GM12878 (cell line): ENCODE data around the gene NGRN. TPM values are rescaled to one million over a fixed set of nuclear protein-coding genes. Genes with fewer than 3 reads are reported as not detected.

Experiments used
- CREB1 ChIP-seq: IDR thresholded peaks from 2 replicates; pipeline ENCODE4 v1.6.1; 2012; ENCODE audit warnings: low read depth, mild to moderate bottlenecking, inconsistent platforms
- ETV6 ChIP-seq, 2 experiments: fragments of 450-650 bp in 1 of 2; IDR thresholded peaks in 1 of 2; conservative IDR thresholded peaks in 1 of 2; 2 replicates each; pipeline ENCODE4 v1.6.1; 2014; ENCODE audit warnings: antibody characterized with exemption in 1 of 2, borderline replicate concordance in 1 of 2, low read depth in 1 of 2, mild to moderate bottlenecking in 1 of 2, moderate library complexity in 1 of 2
- EZH2 ChIP-seq: IDR thresholded peaks from 2 replicates; pipeline ENCODE4 v1.6.1; 2012; ENCODE audit warnings: low read depth, mild to moderate bottlenecking, control low read depth, inconsistent platforms, low read length, borderline replicate concordance; ENCODE audit not compliant: control insufficient read depth
- HCFC1 ChIP-seq: fragments of 150-350 bp; IDR thresholded peaks from 2 replicates; pipeline ENCODE4 v1.6.1; 2014; ENCODE audit warnings: low read length
- JUNB ChIP-seq: IDR thresholded peaks from 2 replicates; pipeline ENCODE4 v1.6.1; 2016; ENCODE audit warnings: antibody characterized with exemption, mild to moderate bottlenecking
- KLF5 ChIP-seq: fragments of 450-650 bp; IDR thresholded peaks from 2 replicates; pipeline ENCODE4 v1.6.1; 2014; ENCODE audit warnings: mild to moderate bottlenecking; ENCODE audit not compliant: partially characterized antibody
- NBN ChIP-seq: fragments of 450-650 bp; IDR thresholded peaks from 2 replicates; pipeline ENCODE4 v1.6.1; 2016
- NFXL1 ChIP-seq: fragments of 450-650 bp; IDR thresholded peaks from 2 replicates; pipeline ENCODE4 v1.6.1; 2017; ENCODE audit warnings: antibody characterized with exemption, mild to moderate bottlenecking, borderline replicate concordance
- NR2F1 ChIP-seq: fragments of 450-650 bp; conservative IDR thresholded peaks from 2 replicates; pipeline ENCODE4 v1.6.1; 2017; ENCODE audit warnings: mild to moderate bottlenecking
- PML ChIP-seq: IDR thresholded peaks from 2 replicates; pipeline ENCODE4 v1.6.1; 2012; ENCODE audit warnings: low read length, inconsistent platforms
- RFX5 ChIP-seq: IDR thresholded peaks from 2 replicates; pipeline ENCODE4 v1.6.1; 2011; ENCODE audit warnings: low read depth, low read length, improper control_type of control experiment
- SMC3 ChIP-seq: IDR thresholded peaks from 2 replicates; pipeline ENCODE4 v1.6.1; 2011; ENCODE audit warnings: low read length, improper control_type of control experiment, borderline replicate concordance
- SP1 ChIP-seq: IDR thresholded peaks from one replicate; pipeline ENCODE4 v1.6.1; 2011; ENCODE audit warnings: low read depth, low read length
- SREBF2 ChIP-seq: IDR thresholded peaks from 2 replicates; pipeline ENCODE4 v1.6.1; 2012; ENCODE audit warnings: mild to moderate bottlenecking, low read length
- polyA plus RNA-seq, 11 experiments: library from polyadenylated mRNA; depleted of rRNA in 4 of 11; unstranded in 6 of 11; stranded (reverse) in 5 of 11; fragments of >200 nt; fragmentation: Nextera tagmentation in 4 of 11; fragmentation: Illumina TruSeq in 1 of 11; extraction: Ambion mirVana in 4 of 11; extraction: Trizol in 1 of 11; gene quantifications; 1 replicate in 1 of 11; 2 replicates in 10 of 11; pipeline versions ENCODE4 v1.2.1 to v1.2.3, GENCODE V29; 2011 to 2016; ENCODE audit warnings: inconsistent platforms in 2 of 11, missing spikeins in 2 of 11, low read depth in 1 of 11
- total RNA-seq, 4 experiments: library from RNA; depleted of rRNA in 3 of 4; stranded (reverse); fragments of >200 nt in 3 of 4; fragmentation: Illumina TruSeq in 1 of 4; extraction: Trizol in 1 of 4; gene quantifications; 2 replicates each; pipeline versions ENCODE4 v1.2.1 to v1.2.3, GENCODE V29; 2013 to 2021
- TF ChIP-seq, protein P1 (sequence below): fragments of 450-650 bp; IDR thresholded peaks from 2 replicates; pipeline ENCODE4 v1.6.1; 2017; ENCODE audit warnings: mild to moderate bottlenecking, moderate library complexity
- TF ChIP-seq, protein P2 (sequence below): fragments of 450-650 bp; IDR thresholded peaks from 2 replicates; pipeline ENCODE4 v1.6.1; 2018; ENCODE audit warnings: mild to moderate bottlenecking, low read depth, moderate library complexity; ENCODE audit not compliant: partially characterized antibody
- TF ChIP-seq, protein P3 (sequence below): IDR thresholded peaks from 2 replicates; pipeline ENCODE4 v1.6.1; 2012; ENCODE audit warnings: low read depth, low read length, improper control_type of control experiment
- TF ChIP-seq, protein P4 (sequence below): fragments of 450-650 bp; IDR thresholded peaks from 2 replicates; pipeline ENCODE4 v1.6.1; 2017; ENCODE audit warnings: mild to moderate bottlenecking, low read depth, inconsistent platforms; ENCODE audit not compliant: poor library complexity, severe bottlenecking
- TF ChIP-seq, protein P5 (sequence below): fragments of 450-650 bp; IDR thresholded peaks from 2 replicates; pipeline ENCODE4 v1.6.1; 2017; ENCODE audit warnings: mild to moderate bottlenecking

Gene NGRN
- total and polyA plus RNA-seq, 10 of the 15 experiments (the other 5 are each of a cell fraction or from before 2014, with no cell fraction given) = 5.8 to 31.3 (median 23.2) TPM

DNA sequence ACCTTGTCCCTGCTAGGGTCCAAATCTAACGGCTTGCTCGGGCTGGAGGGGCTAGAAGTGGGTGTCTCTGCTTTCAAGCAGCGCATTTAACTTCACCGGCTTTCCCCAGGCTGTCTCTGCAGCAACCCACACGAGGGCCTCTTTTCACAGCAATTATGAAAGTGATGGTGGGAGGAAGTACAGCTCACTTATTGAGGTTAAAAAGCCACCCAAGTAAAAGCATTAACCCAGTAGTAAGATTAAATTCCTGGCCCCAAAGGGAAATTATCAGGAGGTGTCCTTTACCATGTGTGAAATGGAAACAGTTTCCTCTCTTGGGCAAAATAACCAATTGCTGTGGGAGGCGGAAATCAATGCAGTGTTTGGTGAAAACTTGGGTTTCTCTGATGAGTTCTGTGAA, 41.1 kb downstream of the NGRN start (continued):
- TF ChIP-seq, protein P1, sequence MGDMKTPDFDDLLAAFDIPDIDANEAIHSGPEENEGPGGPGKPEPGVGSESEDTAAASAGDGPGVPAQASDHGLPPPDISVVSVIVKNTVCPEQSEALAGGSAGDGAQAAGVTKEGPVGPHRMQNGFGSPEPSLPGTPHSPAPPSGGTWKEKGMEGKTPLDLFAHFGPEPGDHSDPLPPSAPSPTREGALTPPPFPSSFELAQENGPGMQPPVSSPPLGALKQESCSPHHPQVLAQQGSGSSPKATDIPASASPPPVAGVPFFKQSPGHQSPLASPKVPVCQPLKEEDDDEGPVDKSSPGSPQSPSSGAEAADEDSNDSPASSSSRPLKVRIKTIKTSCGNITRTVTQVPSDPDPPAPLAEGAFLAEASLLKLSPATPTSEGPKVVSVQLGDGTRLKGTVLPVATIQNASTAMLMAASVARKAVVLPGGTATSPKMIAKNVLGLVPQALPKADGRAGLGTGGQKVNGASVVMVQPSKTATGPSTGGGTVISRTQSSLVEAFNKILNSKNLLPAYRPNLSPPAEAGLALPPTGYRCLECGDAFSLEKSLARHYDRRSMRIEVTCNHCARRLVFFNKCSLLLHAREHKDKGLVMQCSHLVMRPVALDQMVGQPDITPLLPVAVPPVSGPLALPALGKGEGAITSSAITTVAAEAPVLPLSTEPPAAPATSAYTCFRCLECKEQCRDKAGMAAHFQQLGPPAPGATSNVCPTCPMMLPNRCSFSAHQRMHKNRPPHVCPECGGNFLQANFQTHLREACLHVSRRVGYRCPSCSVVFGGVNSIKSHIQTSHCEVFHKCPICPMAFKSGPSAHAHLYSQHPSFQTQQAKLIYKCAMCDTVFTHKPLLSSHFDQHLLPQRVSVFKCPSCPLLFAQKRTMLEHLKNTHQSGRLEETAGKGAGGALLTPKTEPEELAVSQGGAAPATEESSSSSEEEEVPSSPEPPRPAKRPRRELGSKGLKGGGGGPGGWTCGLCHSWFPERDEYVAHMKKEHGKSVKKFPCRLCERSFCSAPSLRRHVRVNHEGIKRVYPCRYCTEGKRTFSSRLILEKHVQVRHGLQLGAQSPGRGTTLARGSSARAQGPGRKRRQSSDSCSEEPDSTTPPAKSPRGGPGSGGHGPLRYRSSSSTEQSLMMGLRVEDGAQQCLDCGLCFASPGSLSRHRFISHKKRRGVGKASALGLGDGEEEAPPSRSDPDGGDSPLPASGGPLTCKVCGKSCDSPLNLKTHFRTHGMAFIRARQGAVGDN = no peak
- TF ChIP-seq, protein P2, sequence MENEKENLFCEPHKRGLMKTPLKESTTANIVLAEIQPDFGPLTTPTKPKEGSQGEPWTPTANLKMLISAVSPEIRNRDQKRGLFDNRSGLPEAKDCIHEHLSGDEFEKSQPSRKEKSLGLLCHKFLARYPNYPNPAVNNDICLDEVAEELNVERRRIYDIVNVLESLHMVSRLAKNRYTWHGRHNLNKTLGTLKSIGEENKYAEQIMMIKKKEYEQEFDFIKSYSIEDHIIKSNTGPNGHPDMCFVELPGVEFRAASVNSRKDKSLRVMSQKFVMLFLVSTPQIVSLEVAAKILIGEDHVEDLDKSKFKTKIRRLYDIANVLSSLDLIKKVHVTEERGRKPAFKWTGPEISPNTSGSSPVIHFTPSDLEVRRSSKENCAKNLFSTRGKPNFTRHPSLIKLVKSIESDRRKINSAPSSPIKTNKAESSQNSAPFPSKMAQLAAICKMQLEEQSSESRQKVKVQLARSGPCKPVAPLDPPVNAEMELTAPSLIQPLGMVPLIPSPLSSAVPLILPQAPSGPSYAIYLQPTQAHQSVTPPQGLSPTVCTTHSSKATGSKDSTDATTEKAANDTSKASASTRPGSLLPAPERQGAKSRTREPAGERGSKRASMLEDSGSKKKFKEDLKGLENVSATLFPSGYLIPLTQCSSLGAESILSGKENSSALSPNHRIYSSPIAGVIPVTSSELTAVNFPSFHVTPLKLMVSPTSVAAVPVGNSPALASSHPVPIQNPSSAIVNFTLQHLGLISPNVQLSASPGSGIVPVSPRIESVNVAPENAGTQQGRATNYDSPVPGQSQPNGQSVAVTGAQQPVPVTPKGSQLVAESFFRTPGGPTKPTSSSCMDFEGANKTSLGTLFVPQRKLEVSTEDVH = no peak
- TF ChIP-seq, protein P3, sequence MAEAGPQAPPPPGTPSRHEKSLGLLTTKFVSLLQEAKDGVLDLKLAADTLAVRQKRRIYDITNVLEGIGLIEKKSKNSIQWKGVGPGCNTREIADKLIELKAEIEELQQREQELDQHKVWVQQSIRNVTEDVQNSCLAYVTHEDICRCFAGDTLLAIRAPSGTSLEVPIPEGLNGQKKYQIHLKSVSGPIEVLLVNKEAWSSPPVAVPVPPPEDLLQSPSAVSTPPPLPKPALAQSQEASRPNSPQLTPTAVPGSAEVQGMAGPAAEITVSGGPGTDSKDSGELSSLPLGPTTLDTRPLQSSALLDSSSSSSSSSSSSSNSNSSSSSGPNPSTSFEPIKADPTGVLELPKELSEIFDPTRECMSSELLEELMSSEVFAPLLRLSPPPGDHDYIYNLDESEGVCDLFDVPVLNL = no peak
- TF ChIP-seq HCFC1 (no peak), NR2F1 (peak; percentile 61; the same call in 1 of the 2 replicates), SMC3 (0 out of 2 replicates have a peak, but pooled peaks have one; percentile 3), RFX5 (no peak), NBN (peak; percentile 52; the same call in 1 of the 2 replicates), PML (no peak), EZH2 (no peak), JUNB (peak; percentile 66), CREB1 (peak; percentile 34; the same call in 1 of the 2 replicates), NFXL1 (no peak), ETV6 (conservative IDR thresholded peaks at IDR 0.05 in 1 of 2, IDR thresholded peaks at IDR 0.05 in 1 of 2; ENCODE audit: borderline replicate concordance in 1 of 2, low read depth in 1 of 2) (no peak), SP1 (peak; percentile 17), SREBF2 (no peak), KLF5 (no peak)
- TF ChIP-seq, protein P4, sequence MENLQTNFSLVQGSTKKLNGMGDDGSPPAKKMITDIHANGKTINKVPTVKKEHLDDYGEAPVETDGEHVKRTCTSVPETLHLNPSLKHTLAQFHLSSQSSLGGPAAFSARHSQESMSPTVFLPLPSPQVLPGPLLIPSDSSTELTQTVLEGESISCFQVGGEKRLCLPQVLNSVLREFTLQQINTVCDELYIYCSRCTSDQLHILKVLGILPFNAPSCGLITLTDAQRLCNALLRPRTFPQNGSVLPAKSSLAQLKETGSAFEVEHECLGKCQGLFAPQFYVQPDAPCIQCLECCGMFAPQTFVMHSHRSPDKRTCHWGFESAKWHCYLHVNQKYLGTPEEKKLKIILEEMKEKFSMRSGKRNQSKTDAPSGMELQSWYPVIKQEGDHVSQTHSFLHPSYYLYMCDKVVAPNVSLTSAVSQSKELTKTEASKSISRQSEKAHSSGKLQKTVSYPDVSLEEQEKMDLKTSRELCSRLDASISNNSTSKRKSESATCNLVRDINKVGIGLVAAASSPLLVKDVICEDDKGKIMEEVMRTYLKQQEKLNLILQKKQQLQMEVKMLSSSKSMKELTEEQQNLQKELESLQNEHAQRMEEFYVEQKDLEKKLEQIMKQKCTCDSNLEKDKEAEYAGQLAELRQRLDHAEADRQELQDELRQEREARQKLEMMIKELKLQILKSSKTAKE = peak; percentile 15
- TF ChIP-seq, protein P5, sequence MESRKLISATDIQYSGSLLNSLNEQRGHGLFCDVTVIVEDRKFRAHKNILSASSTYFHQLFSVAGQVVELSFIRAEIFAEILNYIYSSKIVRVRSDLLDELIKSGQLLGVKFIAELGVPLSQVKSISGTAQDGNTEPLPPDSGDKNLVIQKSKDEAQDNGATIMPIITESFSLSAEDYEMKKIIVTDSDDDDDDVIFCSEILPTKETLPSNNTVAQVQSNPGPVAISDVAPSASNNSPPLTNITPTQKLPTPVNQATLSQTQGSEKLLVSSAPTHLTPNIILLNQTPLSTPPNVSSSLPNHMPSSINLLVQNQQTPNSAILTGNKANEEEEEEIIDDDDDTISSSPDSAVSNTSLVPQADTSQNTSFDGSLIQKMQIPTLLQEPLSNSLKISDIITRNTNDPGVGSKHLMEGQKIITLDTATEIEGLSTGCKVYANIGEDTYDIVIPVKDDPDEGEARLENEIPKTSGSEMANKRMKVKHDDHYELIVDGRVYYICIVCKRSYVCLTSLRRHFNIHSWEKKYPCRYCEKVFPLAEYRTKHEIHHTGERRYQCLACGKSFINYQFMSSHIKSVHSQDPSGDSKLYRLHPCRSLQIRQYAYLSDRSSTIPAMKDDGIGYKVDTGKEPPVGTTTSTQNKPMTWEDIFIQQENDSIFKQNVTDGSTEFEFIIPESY = no peak
